Liver (tissue), 9 donors: ENCODE data around the gene ERFE. TPM values are rescaled to one million over a fixed set of nuclear protein-coding genes. Genes with fewer than 3 reads are reported as not detected.

Experiments
- DNase-seq: peaks from one replicate; pipeline ENCODE4 v3.0.0-alpha.2; 2017; ENCODE audit warnings: low spot score
- H3K27ac ChIP-seq, 2 donors: one replicate each; pipeline ENCODE4 v1.7.0; 2013; ENCODE audit warnings: inconsistent platforms in 2 of 2, low read length in 2 of 2, control low read depth in 1 of 2, low read depth in 1 of 2, mild to moderate bottlenecking in 1 of 2
- H3K27me3 ChIP-seq, 4 donors: one replicate each; pipeline versions ENCODE4 v1.6.1 to v1.7.0; 2013; ENCODE audit warnings: low read length in 3 of 4, inconsistent platforms in 1 of 4, mild to moderate bottlenecking in 1 of 4, moderate library complexity in 1 of 4; ENCODE audit not compliant: control insufficient read depth in 4 of 4, insufficient read depth in 4 of 4
- H3K36me3 ChIP-seq, 4 donors: one replicate each; pipeline versions ENCODE4 v1.6.1 to v1.7.0; 2013; ENCODE audit warnings: low read length in 3 of 4, mild to moderate bottlenecking in 3 of 4, low read depth in 1 of 4, moderate library complexity in 1 of 4; ENCODE audit not compliant: control insufficient read depth in 4 of 4, insufficient read depth in 3 of 4
- H3K4me1 ChIP-seq, 4 donors: one replicate each; pipeline versions ENCODE4 v1.6.1 to v1.7.0; 2013; ENCODE audit warnings: low read length in 3 of 4, mild to moderate bottlenecking in 3 of 4, moderate library complexity in 1 of 4; ENCODE audit not compliant: control insufficient read depth in 4 of 4, insufficient read depth in 4 of 4
- H3K4me3 ChIP-seq, 3 donors: one replicate each; pipeline versions ENCODE4 v1.6.1 to v1.7.0; 2013; ENCODE audit warnings: low read length in 3 of 3, control low read depth in 1 of 3, low read depth in 1 of 3, mild to moderate bottlenecking in 1 of 3
- H3K9ac ChIP-seq, 2 donors: one replicate each; pipeline ENCODE4 v1.7.0; 2013; ENCODE audit warnings: low read length in 2 of 2, mild to moderate bottlenecking in 2 of 2, moderate library complexity in 2 of 2, control low read depth in 1 of 2, low read depth in 1 of 2
- H3K9me3 ChIP-seq, 4 donors: one replicate each; pipeline versions ENCODE4 v1.6.1 to v1.7.0; 2013; ENCODE audit warnings: low read length in 3 of 4; ENCODE audit not compliant: control insufficient read depth in 4 of 4
- EGR1 ChIP-seq, 2 donors: IDR thresholded peaks; 2 replicates each; pipeline ENCODE4 v1.6.1; 2016 to 2018; ENCODE audit warnings: antibody characterized with exemption in 2 of 2, low read depth in 2 of 2
- FOXA1 ChIP-seq: IDR thresholded peaks from 2 replicates; pipeline ENCODE4 v1.6.1; 2016; ENCODE audit warnings: antibody characterized with exemption
- GABPA ChIP-seq, 2 donors: IDR thresholded peaks in 1 of 2; conservative IDR thresholded peaks in 1 of 2; 2 replicates each; pipeline ENCODE4 v1.6.1; 2016; ENCODE audit warnings: antibody characterized with exemption in 2 of 2, mild to moderate bottlenecking in 1 of 2, moderate library complexity in 1 of 2
- HNF4A ChIP-seq, 2 donors: conservative IDR thresholded peaks; 2 replicates each; pipeline ENCODE4 v1.6.1; 2016; ENCODE audit warnings: antibody characterized with exemption in 2 of 2, mild to moderate bottlenecking in 2 of 2
- HNF4G ChIP-seq: IDR thresholded peaks from 2 replicates; pipeline ENCODE4 v1.6.1; 2016; ENCODE audit warnings: antibody characterized with exemption
- JUND ChIP-seq, 2 donors: IDR thresholded peaks; 2 replicates each; pipeline ENCODE4 v1.6.1; 2016; ENCODE audit warnings: antibody characterized with exemption in 2 of 2
- MAX ChIP-seq: IDR thresholded peaks from 2 replicates; pipeline ENCODE4 v1.6.1; 2016; ENCODE audit warnings: antibody characterized with exemption
- NR2F2 ChIP-seq: IDR thresholded peaks from 2 replicates; pipeline ENCODE4 v1.6.1; 2016; ENCODE audit warnings: antibody characterized with exemption
- RAD21 ChIP-seq, 2 donors: IDR thresholded peaks; 2 replicates each; pipeline ENCODE4 v1.6.1; 2016; ENCODE audit warnings: antibody characterized with exemption in 2 of 2, mild to moderate bottlenecking in 2 of 2
- REST ChIP-seq: IDR thresholded peaks from 2 replicates; pipeline ENCODE4 v1.6.1; 2016; ENCODE audit warnings: antibody characterized with exemption, mild to moderate bottlenecking
- RXRA ChIP-seq, 2 donors: IDR thresholded peaks; 2 replicates each; pipeline ENCODE4 v1.6.1; 2017 to 2018; ENCODE audit warnings: antibody characterized with exemption in 2 of 2, mild to moderate bottlenecking in 1 of 2
- TAF1 ChIP-seq: conservative IDR thresholded peaks from 2 replicates; pipeline ENCODE4 v1.6.1; 2016; ENCODE audit warnings: antibody characterized with exemption, mild to moderate bottlenecking
- YY1 ChIP-seq: IDR thresholded peaks from 2 replicates; pipeline ENCODE4 v1.6.1; 2016; ENCODE audit warnings: antibody characterized with exemption, mild to moderate bottlenecking
- ZBTB33 ChIP-seq: IDR thresholded peaks from 2 replicates; pipeline ENCODE4 v1.6.1; 2016; ENCODE audit warnings: antibody characterized with exemption
- WGBS: extraction: QIAGEN DNeasy Blood & Tissue Kit; methylation state at CpG from one replicate; pipeline ENCODE4 v1.1.7; 2013; 5-methylcytosine and 5-hydroxymethylcytosine counted together
- polyA plus RNA-seq, 2 donors: library from polyadenylated mRNA; stranded (reverse) in 1 of 2; unstranded in 1 of 2; fragments of 200-250 nt in 1 of 2; fragments of >200 nt in 1 of 2; fragmentation: Nextera tagmentation in 1 of 2; extraction: Ambion mirVana in 1 of 2; gene quantifications; one replicate each; pipeline versions ENCODE4 v1.2.1 to v1.2.3, GENCODE V29; 2013 to 2015
- total RNA-seq, 2 donors: library from RNA; depleted of rRNA; stranded (reverse); fragments of >200 nt; gene quantifications; one replicate each; pipeline ENCODE4 v1.2.3, GENCODE V29; 2014
- TF ChIP-seq, protein P1 (sequence below): IDR thresholded peaks from 2 replicates; pipeline ENCODE4 v1.6.1; 2016; ENCODE audit warnings: antibody characterized with exemption
- donor health status: healthy.
- donor health status: healthy.
- donor health status: healthy.
- donor health status: healthy.
- donor health status: healthy.

Gene ERFE
- total and polyA plus RNA-seq, 4 donors = 0.17 to 14.0 TPM; not detected in 2

GRCh38 chr2:238145046-238145445 is 13.7 kb upstream of the ERFE start:
- Histone ChIP-seq H3K27me3 (no peaks in the 10 kb centered on the region), H3K36me3 (no peaks in the 10 kb centered on the region), H3K9me3 (no peaks in the 10 kb centered on the region), H3K4me1 (no peaks in the 10 kb centered on the region), H3K27ac (no peak overlapping the region), H3K9ac (no peak overlapping the region), H3K4me3 (no peak overlapping the region)
- TF ChIP-seq EGR1 (IDR thresholded peaks at IDR 0.05; ENCODE audit: low read depth in 2 of 2) (no peak), ZBTB33 (no peak), RXRA (IDR thresholded peaks at IDR 0.05) (no peak), FOXA1 (no peak), HNF4G (no peak), TAF1 (no peak), RAD21 (IDR thresholded peaks at IDR 0.05) (no peak), NR2F2 (no peak)
- TF ChIP-seq, protein P1, sequence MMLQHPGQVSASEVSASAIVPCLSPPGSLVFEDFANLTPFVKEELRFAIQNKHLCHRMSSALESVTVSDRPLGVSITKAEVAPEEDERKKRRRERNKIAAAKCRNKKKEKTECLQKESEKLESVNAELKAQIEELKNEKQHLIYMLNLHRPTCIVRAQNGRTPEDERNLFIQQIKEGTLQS = no peak
- no peak for DNase-seq
- WGBS = 84% methylated on average over 12 of the region's 12 CpGs

GRCh38 chr2:238145851-238146250 is 12.9 kb upstream of the ERFE start:
- no peak overlapping the region for H3K27ac ChIP-seq
- no peak overlapping the region for H3K9ac ChIP-seq
- TF ChIP-seq RAD21 (IDR thresholded peaks at IDR 0.05) = no peak
- no peaks in the 10 kb centered on the region for H3K4me1 ChIP-seq
- H3K27me3 ChIP-seq = no peaks in the 10 kb centered on the region
- no peak overlapping the region for H3K4me3 ChIP-seq
- WGBS = 83% methylated on average over 12 of the region's 12 CpGs
- H3K9me3 ChIP-seq = no peaks in the 10 kb centered on the region
- no peaks in the 10 kb centered on the region for H3K36me3 ChIP-seq
- no peak for DNase-seq

GRCh38 chr2:238146884-238147544 is 11.8 kb upstream of the ERFE start:
- H3K36me3 ChIP-seq = no peaks in the 10 kb centered on the region
- H3K4me3 ChIP-seq = no peak overlapping the region
- no peak overlapping the region for H3K27ac ChIP-seq
- no peak for TF ChIP-seq JUND (IDR thresholded peaks at IDR 0.05)
- no peak for TF ChIP-seq YY1
- TF ChIP-seq MAX = no peak
- TF ChIP-seq TAF1 = no peak
- no peak for TF ChIP-seq HNF4A (conservative IDR thresholded peaks at IDR 0.05)
- TF ChIP-seq NR2F2 = no peak
- no peak for TF ChIP-seq RXRA (IDR thresholded peaks at IDR 0.05)
- no peak for TF ChIP-seq HNF4G
- no peak for TF ChIP-seq GABPA (IDR thresholded peaks at IDR 0.05 in 1 of 2, conservative IDR thresholded peaks at IDR 0.05 in 1 of 2)
- no peak for TF ChIP-seq REST
- TF ChIP-seq FOXA1 = no peak
- no peaks in the 10 kb centered on the region for H3K4me1 ChIP-seq
- WGBS = 92% methylated on average over 13 of the region's 13 CpGs
- no peak for DNase-seq
- no peaks in the 10 kb centered on the region for H3K9me3 ChIP-seq
- H3K27me3 ChIP-seq = no peaks in the 10 kb centered on the region
- H3K9ac ChIP-seq = no peak overlapping the region
